ENCODE measurements around the gene LNX2.

- TF ChIP-seq EZH2 (IDR thresholded peaks at IDR 0.05; ENCODE audit: low read length): no peak
- TF ChIP-seq CTCF (optimal IDR thresholded peaks at IDR 0.05 in 1 of 3, IDR thresholded peaks at IDR 0.05 in 1 of 3, conservative IDR thresholded peaks at IDR 0.05 in 1 of 3; ENCODE audit: extremely low read depth in 1 of 3, insufficient read depth in 2 of 3, low read length in 3 of 3): no peak
Observed at GRCh38 chr13:27572234-27572901, 48.0 kb downstream of the LNX2 start.
